GM12874 (cell line): ENCODE results near the gene NCKAP5.

Experiments
- CTCF ChIP-seq: IDR thresholded peaks from 2 replicates; pipeline ENCODE4 v1.5.1; 2011; ENCODE audit warnings: low read depth, mild to moderate bottlenecking, control low read depth, low read length, moderate library complexity; ENCODE audit not compliant: insufficient read depth

NCKAP5 gene

DNA sequence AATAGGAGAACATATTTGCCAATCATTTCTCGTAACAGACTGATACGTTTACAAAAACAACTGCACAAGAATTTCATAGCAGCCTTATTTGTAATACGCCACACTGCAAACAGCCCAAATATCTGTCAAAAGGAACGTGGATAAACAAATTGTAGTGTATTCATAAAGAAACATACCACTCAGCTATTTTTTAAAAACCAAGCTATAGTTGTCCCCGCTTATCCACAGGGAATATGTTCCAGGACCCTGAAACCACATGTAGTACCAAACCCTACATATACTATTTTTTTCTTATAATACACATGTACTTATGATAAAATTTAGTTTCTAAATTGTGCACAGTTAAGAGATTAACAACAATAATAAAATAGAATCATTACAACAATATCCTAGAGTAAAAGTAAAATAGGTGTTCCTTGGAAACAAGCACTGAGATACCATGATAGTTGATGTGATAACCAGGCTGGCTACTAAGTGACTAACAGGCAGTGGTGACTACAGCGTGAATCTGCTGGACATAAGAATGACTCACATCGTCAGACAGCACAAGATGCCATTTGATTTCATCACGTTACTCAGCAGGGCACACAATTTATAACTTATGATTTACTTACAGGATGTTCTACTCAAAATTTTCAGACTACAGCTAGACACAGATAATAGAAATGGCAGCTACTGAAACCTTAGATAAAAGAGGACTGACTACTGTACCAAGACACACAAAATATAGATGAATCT, 367.4 kb downstream of the NCKAP5 start:
- TF ChIP-seq CTCF: no peak

DNA sequence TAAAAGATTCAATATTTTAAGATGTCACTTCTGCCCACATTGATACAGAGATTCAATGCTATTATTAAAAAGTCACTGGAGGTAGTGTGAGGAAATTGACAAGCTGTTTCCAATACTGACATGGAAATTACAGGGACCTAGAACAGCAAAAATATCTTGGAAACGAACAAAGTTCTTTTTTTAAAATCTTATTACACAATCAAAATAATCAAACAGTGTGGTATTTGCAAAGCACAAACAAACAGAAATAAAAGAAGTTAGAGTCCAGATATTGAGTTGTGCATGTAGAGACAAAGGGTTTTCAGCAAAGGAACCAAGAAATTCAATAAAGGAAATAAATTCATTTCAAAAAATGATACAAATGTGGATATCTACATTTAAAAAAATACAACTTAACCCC, 369.6 kb downstream of the NCKAP5 start:
- TF ChIP-seq CTCF: no peak

DNA sequence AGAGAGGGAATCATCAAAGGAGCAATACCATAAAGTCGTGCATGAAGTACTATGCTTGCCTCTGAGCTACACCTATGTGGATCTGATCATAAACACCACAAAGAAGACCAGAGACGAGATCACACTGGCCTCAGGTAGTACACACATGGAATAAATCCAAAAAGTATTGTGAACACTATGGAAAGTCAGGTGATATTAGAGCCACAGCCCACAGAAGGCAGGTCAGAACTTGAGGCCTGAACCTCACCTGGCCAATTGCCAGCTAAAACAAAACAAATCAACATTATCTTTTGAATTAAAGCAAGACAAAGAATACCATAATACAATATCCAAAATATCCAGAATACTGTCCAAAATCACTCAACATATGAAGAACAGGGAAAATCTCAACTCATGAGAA, 371.1 kb downstream of the NCKAP5 start:
- no peak for TF ChIP-seq CTCF

DNA sequence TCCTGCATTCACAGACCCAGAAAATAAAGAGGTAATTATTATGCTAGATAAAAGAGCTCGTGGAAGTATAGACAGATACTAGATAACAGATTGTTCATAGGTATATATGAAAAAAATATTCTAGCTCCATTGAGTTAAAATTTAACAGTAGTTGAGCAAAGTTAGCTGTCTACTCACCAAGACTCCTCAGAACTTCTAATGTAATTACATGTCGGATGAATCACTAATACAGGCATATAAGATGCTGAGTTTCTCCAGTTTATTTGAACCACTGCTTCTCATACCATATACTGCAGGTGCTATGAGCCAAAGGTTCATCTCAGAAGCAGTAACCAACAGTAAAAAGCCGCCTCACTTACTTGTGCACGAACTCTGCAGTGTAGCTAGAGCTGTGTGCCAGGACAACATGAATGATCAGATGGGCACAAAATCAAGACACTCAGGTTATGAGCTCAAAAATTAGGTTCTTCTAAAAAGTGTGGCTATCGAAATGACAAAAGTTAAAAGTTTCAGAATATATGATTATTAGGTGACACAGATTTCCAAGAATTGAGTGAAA, 373.4 kb downstream of the NCKAP5 start:
- no peak for TF ChIP-seq CTCF

DNA sequence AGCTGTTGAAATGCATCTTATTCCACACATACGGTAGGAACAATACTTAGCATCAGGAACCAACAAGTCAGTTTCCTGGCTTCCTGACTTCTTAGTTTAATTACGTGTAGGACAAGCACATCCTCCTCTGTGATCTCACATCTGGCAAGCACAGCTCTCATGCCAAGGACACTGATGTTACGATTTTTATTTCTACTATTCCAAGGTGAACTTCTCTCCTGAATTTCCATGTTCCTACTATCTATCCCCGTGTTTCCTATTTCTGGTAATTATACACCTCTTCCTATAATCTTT, 374.0 kb downstream of the NCKAP5 start:
- TF ChIP-seq CTCF: no peak

GRCh38 chr2:133193544-133194361, 374.5 kb downstream of the NCKAP5 start:
- TF ChIP-seq CTCF: no peak

DNA sequence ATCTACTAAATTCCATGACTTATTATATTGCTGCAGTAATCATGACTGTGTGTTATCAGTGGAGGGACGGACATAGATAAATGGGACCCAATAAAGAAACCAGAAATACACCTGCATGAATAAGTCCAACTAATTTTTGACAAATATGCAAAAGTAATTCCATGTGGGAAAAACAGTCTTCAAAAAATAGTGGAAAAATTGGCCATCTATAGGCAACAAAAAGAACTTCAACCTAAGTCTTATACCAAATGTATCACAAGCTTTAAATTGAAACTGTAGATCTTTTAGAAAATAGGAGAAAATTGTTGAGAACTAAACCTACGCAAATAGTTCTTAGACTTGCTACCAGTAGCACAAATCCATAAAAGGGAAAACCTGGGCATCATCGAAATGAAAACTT, 376.2 kb downstream of the NCKAP5 start:
- no peak for TF ChIP-seq CTCF
